ENCODE measurements around the gene TTI1.
"Not testable (repeated sequence)": the region's sequence is repeated elsewhere in the genome, so short reads cannot be mapped to it uniquely, and the experiment has no call there.

Gene TTI1

GRCh38 chr20:37968841-37969401, 64.3 kb downstream of the TTI1 start:
- DNase-seq (ENCODE audit: low read depth in 2 of 2) = no peak

GRCh38 chr20:37963483-37963882, 69.8 kb downstream of the TTI1 start:
- DNase-seq (ENCODE audit: low read depth in 2 of 2) = not testable (repeated sequence)

GRCh38 chr20:37961066-37961465, 72.2 kb downstream of the TTI1 start:
- no peak for DNase-seq (ENCODE audit: low read depth in 2 of 2)

DNA sequence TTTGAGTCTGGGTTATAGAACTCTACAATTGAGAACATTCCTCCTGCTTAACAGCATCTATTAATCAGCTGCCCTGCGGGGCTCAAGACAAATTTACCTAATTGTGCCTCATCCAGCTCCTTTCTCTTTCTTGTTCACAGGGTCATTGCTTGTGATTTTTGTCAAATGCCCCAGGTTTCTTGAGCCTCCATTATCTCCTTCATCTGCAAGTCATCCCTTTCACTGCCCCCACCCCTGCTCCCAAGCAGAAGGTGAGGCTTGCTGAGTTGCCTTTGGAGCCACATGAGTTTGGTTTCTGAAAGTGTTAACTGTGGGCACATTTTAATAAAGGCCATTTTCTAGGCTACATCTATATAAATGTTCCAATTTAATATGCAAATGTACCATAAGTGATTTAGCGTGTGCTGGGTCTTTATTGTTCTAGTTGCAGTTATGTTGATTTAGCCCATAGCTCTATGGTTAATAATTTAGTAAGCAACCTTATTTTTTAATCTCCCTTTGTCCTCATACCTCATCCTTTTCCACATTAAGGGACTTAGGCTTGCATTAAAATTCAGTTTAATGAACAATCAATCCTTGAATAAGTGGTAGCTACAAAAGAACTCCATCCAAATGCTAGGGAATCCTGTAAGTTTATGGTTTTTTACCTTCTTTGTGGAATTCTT, 74.3 kb downstream of the TTI1 start:
- no peak for DNase-seq (ENCODE audit: low read depth in 2 of 2)

DNA sequence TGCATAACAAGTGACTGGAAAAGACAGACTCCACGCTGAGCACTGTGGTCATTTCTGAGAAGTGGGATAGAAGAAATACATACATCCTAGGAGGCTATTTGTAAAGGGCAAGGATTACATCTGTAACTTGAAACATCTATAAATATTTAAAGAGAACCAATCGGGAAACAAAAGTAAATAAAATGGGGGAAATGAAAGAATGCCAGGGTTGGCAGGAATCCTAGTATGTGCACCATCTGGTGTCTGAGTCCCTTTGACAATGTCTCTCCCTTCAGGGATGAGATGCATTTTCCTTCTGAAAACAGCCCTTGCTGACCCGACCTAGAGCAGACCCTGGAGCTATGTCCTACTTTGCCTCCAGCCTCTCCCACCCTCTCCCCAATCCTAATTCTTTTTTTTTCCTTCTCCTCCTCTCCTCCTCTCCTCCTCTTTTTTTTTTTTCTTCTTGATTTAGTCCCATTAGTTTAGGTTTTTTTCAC, 77.1 kb downstream of the TTI1 start:
- no peak for DNase-seq (ENCODE audit: low read depth in 2 of 2)

- DNase-seq (ENCODE audit: low read depth in 2 of 2) = no peak
Measured at GRCh38 chr20:37955511-37955910, 77.7 kb downstream of the TTI1 start.

GRCh38 chr20:37954626-37955025, 78.6 kb downstream of the TTI1 start:
- no peak for DNase-seq (ENCODE audit: low read depth in 2 of 2)

- no peak for DNase-seq (ENCODE audit: low read depth in 2 of 2)
Measured at GRCh38 chr20:37954190-37954589, 79.1 kb downstream of the TTI1 start.

GRCh38 chr20:37948956-37949355, 84.3 kb downstream of the TTI1 start:
- DNase-seq (ENCODE audit: low read depth in 2 of 2) = no peak

- DNase-seq (ENCODE audit: low read depth in 2 of 2) = no peak
Measured at GRCh38 chr20:37947943-37948342, 85.3 kb downstream of the TTI1 start.

DNA sequence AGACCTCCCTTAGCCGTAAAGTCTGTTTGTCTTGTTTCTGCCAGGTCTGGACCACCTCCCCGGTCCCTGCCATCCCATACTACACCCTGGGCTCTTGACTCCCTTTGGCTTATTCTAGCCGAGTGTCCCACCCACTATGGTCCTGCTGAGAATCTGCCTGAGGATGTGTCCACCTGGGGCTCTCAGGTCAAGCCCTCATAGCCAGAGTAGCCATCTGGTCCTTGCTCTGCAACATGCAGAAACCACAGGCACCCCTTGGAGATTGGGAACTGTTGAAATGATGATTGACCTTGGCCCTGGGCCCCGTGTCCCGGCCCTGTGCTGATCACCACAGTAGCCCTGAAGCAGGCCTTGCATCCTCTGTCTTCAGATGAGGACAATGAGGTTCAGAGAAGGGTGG, 86.3 kb downstream of the TTI1 start:
- DNase-seq (ENCODE audit: low read depth in 2 of 2) = no peak

- DNase-seq (ENCODE audit: low read depth in 2 of 2) = no peak
Measured at GRCh38 chr20:37945091-37945547, 88.1 kb downstream of the TTI1 start.

GRCh38 chr20:37944456-37944981, 88.7 kb downstream of the TTI1 start:
- DNase-seq (ENCODE audit: low read depth in 2 of 2) = no peak

DNA sequence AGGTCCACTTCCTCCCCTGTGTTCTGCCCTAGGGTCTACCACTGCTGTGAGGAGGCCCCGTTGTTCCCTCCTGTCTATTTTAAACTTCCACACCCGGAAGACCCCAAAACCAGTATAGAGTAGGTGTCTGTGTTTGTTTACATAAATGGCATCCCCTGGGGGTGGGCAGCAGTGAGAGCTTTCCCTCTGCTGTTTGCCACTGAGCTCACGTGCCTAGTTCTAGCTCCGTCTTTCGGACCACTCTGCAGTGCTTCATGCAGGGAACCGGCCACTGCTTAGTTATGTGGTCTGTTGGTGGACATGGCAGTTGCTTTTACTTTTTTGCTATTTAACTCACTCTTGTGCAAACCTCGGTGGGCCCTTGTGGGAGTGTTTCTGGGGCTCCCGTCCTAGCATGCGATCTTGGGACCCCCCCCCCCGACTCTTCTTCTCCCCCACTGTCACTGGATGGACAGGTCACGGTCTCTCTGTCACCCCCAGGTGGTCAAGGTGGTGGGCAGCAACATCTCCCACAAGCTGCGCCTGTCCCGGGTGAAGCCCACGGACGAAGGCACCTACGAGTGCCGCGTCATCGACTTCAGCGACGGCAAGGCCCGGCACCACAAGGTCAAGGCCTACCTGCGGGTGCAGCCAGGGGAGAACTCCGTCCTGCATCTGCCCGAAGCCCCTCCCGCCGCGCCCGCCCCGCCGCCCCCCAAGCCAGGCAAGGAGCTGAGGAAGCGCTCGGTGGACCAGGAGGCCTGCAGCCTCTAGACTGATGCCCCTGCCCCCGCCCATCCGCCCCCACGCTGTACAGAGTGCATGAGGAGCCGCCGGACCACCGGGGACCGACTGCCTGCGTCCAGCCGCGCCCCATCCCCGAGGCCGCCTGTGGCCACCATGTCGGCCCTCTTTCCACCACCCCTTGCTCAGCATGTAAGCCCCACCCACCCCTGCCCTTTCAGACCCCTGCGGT, 89.5 kb downstream of the TTI1 start:
- DNase-seq (ENCODE audit: low read depth in 2 of 2) = no peak

GRCh38 chr20:37943033-37943432, 90.2 kb downstream of the TTI1 start:
- no peak for DNase-seq (ENCODE audit: low read depth in 2 of 2)

DNA sequence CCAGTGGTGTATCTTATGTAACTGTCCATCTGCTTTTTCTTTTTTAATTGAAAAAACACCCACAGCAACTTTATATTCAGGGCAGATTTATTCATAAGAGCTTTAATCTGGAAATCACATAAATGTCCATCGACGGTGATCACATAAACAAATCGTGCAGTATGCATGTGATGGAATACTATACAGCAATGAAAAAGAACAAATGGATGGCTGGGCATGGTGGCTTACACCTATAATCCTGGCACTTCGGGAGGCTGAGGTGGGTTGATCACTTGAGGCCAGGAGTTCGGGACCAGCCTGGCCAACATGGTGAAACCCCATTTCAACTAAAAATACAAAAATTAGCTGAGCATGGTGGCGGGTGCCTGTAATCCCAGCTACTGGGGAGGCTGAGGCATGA, 91.3 kb downstream of the TTI1 start:
- DNase-seq (ENCODE audit: low read depth in 2 of 2) = no peak

GRCh38 chr20:37941332-37941731, 91.9 kb downstream of the TTI1 start:
- DNase-seq (ENCODE audit: low read depth in 2 of 2) = no peak

DNA sequence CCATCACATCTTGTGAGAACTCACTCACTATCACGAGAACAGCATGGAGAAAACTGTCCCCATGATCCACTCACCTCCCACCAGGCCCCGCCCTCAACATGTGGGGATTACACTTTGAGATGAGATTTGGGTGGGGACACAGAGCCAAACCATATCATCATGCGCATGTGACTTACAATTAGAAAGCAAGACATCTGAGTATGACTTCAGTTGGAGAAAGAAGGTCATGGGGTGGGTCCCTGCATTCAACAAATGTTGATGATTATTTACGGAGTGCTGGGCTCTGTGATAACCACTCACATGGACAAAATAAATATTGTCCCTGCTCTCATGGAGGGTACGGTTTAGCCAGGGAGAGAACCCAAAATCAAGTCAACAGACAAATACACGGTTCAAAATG, 92.4 kb downstream of the TTI1 start:
- no peak for DNase-seq (ENCODE audit: low read depth in 2 of 2)

DNA sequence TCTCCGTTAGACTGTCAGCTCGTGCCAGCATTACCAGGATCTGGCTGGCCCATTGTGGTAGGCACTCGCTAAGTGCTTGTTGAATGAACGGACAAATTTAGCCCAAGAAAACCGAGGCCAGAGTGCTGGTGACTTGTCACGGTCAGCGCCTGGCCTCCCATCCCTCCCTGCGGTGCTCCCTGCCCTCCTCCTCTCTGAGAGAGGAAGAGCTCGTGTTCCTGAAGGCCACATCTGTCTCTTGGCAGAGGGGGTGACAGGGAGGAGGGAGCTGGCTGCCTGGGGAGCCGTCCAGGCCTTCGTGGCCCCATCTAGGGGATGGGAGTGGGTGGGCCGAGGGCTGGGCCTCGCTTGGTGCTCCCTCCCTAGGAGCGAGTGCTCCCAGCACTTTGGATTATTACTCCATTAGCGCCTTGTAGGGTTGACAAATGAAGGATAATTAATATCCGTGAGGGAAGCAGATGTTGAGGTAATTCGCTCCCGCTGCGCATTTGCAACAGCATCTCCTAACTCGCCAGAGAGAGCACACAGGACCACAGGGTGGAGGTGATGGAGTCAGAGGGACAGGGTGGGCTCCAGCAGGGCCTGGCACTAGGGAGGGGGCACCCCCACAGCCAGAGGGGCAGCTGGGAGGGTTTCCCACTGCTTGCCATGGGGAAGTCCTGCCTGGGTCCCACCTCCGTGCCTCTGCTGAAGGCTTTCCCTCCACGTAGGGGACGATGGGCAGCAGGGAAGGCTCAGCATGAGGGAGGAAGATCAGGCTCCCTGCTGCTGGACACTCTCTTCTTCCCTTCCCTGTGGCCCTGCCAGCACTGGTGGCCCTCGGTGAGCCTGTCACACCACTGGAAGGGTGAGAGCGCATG, 93.3 kb downstream of the TTI1 start:
- no peak for DNase-seq (ENCODE audit: low read depth in 2 of 2)

DNA sequence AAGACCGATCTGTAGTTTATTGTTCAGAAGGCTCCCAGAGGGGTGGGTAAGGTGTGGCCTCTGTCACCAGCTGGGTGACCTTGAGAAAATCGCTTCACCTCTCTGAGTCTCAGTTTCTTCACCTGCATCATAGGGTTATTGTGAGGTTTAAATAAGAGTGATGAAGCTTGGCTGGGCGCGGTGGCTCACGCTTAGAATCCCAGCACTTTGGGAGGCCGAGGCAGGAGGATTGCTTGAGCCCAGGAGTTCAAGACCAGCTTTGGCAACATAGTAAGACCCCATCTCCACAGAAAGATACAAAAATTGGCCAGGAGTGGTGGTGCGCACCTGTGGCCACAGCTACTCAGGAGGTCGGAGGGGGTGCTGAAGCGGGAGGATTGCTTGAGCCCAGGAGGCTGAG, 94.3 kb downstream of the TTI1 start:
- DNase-seq (ENCODE audit: low read depth in 2 of 2) = no peak

DNA sequence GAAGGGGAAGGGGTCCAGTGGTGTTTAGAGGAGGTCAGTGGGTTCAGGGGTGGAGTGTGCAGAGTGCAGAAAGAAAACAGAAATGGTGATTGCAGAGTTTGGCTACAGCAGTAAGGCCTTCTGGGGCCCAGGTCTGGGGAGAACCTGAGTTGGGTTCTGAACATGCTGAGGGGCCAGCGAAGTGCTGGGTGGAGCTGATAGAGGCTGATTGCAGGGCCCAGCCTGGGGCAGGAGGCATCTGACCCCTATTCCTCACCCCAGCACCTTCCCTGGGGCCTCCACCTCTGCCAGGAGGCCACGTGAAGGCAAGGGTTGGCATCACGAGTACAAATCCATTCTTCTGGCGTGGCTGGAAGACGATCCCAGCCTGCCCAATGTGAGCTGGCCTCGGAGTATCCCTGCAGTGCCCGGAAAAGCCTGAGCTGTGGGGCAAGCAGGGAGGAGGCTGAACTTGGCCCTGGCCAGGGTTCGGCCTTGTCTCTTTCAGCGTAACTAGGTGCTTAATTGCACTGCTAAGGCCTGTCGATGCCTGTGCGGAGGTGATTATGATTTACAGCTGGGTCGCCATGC, 95.0 kb downstream of the TTI1 start:
- DNase-seq (ENCODE audit: low read depth in 2 of 2) = no peak
